Caco-2 (cell line): ENCODE measurements around the gene B9D2. TPM values are rescaled to one million over a fixed set of nuclear protein-coding genes. Genes with fewer than 3 reads are reported as not detected.

ENCODE experiments used
- BruUV-seq: library from RNA; stranded (reverse); fragments of 400-500 nt; replicated peaks from 2 replicates; lab custom pipeline; 2021; lab: Mats Ljungman, UMichigan
- CTCF ChIA-PET: fragments of 300-600 bp; sonication (Branson Sonifier 250); formaldehyde crosslinking; loops from one replicate; lab custom pipeline; 2022; ENCODE audit warnings: antibody characterized with exemption; lab: Charles Lee
- POLR2A ChIA-PET: fragments of 300-600 bp; sonication (Branson Sonifier 250); formaldehyde crosslinking; loops from one replicate; lab custom pipeline; 2022; ENCODE audit warnings: antibody characterized with exemption; lab: Charles Lee
- DNase-seq, 2 experiments: peaks; one replicate each; pipeline versions ENCODE4 v3.0.0 to v3.0.0-alpha.2; 2020 to 2022
- H3K27me3 ChIP-seq: replicated peaks from 2 replicates; pipeline ENCODE4 v1.6.0; 2011; ENCODE audit warnings: low read length; ENCODE audit not compliant: control insufficient read depth, insufficient read depth
- H3K36me3 ChIP-seq: 2 replicates; pipeline ENCODE4 v1.5.1; 2011; ENCODE audit warnings: low read length; ENCODE audit not compliant: control insufficient read depth, insufficient read depth
- H3K4me1 ChIP-seq: fragments of 250-450 bp; sonication (Bioruptor Pico); 2 replicates; pipeline ENCODE4 v1.5.1; 2020; ENCODE audit warnings: mild to moderate bottlenecking
- H3K4me3 ChIP-seq: 2 replicates; pipeline ENCODE4 v1.5.1; 2011; ENCODE audit warnings: low read depth, mild to moderate bottlenecking, control low read depth, low read length
- H3K9me3 ChIP-seq: fragments of 250-450 bp; sonication (Bioruptor Pico); 2 replicates; pipeline ENCODE4 v1.5.1; 2020; ENCODE audit warnings: mild to moderate bottlenecking, moderate library complexity
- H3K27ac Mint-ChIP-seq: one replicate; pipeline ENCODE4 v1.8.0; 2022; ENCODE audit warnings: mixed read lengths; ENCODE audit not compliant: unreplicated experiment
- H3K27me3 Mint-ChIP-seq: one replicate; pipeline ENCODE4 v1.8.0; 2022; ENCODE audit warnings: mixed read lengths; ENCODE audit not compliant: insufficient read depth, unreplicated experiment
- H3K36me3 Mint-ChIP-seq: one replicate; pipeline ENCODE4 v1.8.0; 2022; ENCODE audit warnings: mild to moderate bottlenecking, mixed read lengths; ENCODE audit not compliant: insufficient read depth, unreplicated experiment
- H3K4me1 Mint-ChIP-seq: one replicate; pipeline ENCODE4 v1.8.0; 2022; ENCODE audit warnings: low read depth, mixed read lengths; ENCODE audit not compliant: unreplicated experiment
- H3K4me3 Mint-ChIP-seq: one replicate; pipeline ENCODE4 v1.8.0; 2022; ENCODE audit warnings: mild to moderate bottlenecking, moderate library complexity, mixed read lengths; ENCODE audit not compliant: unreplicated experiment
- H3K9me3 Mint-ChIP-seq: one replicate; pipeline ENCODE4 v1.8.0; 2022; ENCODE audit warnings: mixed read lengths; ENCODE audit not compliant: unreplicated experiment
- CTCF ChIP-seq, 2 experiments: fragments of 200-600 bp in 1 of 2; IDR thresholded peaks; 1 replicate in 1 of 2; 2 replicates in 1 of 2; pipeline versions ENCODE4 v1.5.1 to v1.8.0; 2011 to 2022; ENCODE audit warnings: antibody characterized with exemption in 1 of 2, control low read depth in 1 of 2, inconsistent platforms in 1 of 2, low read depth in 1 of 2, low read length in 1 of 2, mild to moderate bottlenecking in 1 of 2, moderate library complexity in 1 of 2; ENCODE audit not compliant: insufficient read depth in 1 of 2, severe bottlenecking in 1 of 2, unreplicated experiment in 1 of 2
- intact Hi-C: fragments of 100-400 bp; cut with micrococcal nuclease; formaldehyde crosslinking; loops from one replicate; pipeline ENCODE4 v1.10.0; 2022; ENCODE audit not compliant: unreplicated experiment
- total RNA-seq: library from RNA; stranded (reverse); gene quantifications from 2 replicates; pipeline ENCODE4 v1.2.3, GENCODE V29; 2022

B9D2 gene
- total RNA-seq, 1 experiment from 2014 or later = 3.6 TPM

DNA sequence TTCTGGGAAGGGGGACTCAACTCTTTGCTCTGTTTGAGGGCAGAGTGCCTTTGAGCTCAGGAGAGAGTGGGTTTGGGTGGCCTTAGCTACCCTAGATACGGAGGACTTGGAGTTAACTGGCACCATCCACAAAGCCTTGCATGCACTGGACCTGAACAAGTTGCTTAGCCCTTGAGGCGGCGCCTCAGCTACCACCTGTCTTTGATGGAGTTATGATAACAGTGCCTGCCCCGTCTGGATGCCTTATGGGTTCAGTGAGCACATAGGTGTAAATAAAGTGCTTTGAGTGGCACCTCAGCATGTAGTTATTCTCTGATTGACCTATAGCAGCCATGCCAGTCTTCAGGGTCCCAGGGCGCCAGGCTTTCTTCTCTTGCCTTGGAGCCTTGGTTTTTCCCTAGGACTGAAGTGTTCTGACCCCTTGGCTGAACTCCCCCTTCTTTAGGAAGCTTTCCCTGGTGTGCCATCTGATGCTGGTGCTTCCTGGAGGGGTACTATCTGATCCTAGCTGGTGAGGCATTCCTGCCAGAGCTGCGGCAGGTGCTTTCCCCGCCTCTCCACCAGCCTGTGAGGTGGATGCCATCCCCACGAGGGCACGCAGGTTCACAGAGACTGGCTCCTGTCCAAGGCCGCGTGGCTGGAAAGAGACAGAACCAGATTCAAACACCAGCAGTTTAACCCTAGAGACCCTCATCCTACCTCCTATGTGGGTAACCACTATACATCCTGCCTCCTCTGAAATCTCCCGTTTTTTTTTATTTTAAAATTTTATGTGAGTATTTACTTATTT is 39.4 kb upstream of the B9D2 start:
- TF ChIP-seq CTCF (IDR thresholded peaks at IDR 0.05; ENCODE audit: insufficient read depth in 1 of 2, low read depth in 1 of 2, low read length in 1 of 2, severe bottlenecking in 1 of 2, unreplicated experiment in 1 of 2) = no peak
- intact Hi-C loops = no loop called here
- Histone ChIP-seq H3K9me3 (no peaks in the 10 kb centered on the region), H3K4me3 (no peak overlapping the region), H3K36me3 (no peaks in the 10 kb centered on the region; the same call in 1 of the 2 replicates), H3K4me1 (0 out of 2 replicates have a peak, but pooled peaks cover 5% of the 10 kb centered on the region), H3K27me3 (no peaks in the 10 kb centered on the region)
- H3K4me3 Mint-ChIP-seq = no peak overlapping the region
- ChIA-PET CTCF (no interaction called here), POLR2A (no interaction called here)
- no peaks in the 10 kb centered on the region for H3K9me3 Mint-ChIP-seq
- no peaks in the 10 kb centered on the region for H3K36me3 Mint-ChIP-seq
- DNase-seq = no peak
- BruUV-seq = no TSS peak
- H3K27ac Mint-ChIP-seq = no peak overlapping the region
- H3K27me3 Mint-ChIP-seq = no peaks in the 10 kb centered on the region
- H3K4me1 Mint-ChIP-seq = peaks cover 9% of the 10 kb centered on the region

- no peak overlapping the region for H3K4me3 Mint-ChIP-seq
- Histone ChIP-seq H3K27me3 (no peaks in the 10 kb centered on the region; the same call in 1 of the 2 replicates), H3K4me1 (0 out of 2 replicates have a peak, but pooled peaks cover 6% of the 10 kb centered on the region), H3K4me3 (no peak overlapping the region), H3K36me3 (no peaks in the 10 kb centered on the region), H3K9me3 (no peaks in the 10 kb centered on the region)
- ChIA-PET POLR2A (no interaction called here), CTCF (interaction anchor here (0.8 kb wide), 1 partner anchor 47 kb away, joined by 3 read pairs; no protein-coding TSS in a partner anchor)
- H3K27me3 Mint-ChIP-seq = no peaks in the 10 kb centered on the region
- peaks cover 15% of the 10 kb centered on the region for H3K4me1 Mint-ChIP-seq
- peaks cover 10% of the 10 kb centered on the region for H3K36me3 Mint-ChIP-seq
- no peak for TF ChIP-seq CTCF (IDR thresholded peaks at IDR 0.05; ENCODE audit: insufficient read depth in 1 of 2, low read depth in 1 of 2, low read length in 1 of 2, severe bottlenecking in 1 of 2, unreplicated experiment in 1 of 2)
- BruUV-seq = no TSS peak
- H3K27ac Mint-ChIP-seq = no peak overlapping the region
- H3K9me3 Mint-ChIP-seq = no peaks in the 10 kb centered on the region
- intact Hi-C loops = no loop called here
- no peak for DNase-seq
Observed at GRCh38 chr19:41402010-41402409, 38.1 kb upstream of the B9D2 start.

- BruUV-seq = no TSS peak
- CTCF ChIA-PET = interaction anchor here (0.8 kb wide), 1 partner anchor 48 kb away, joined by 3 read pairs; no protein-coding TSS in a partner anchor
- no peaks in the 10 kb centered on the region for H3K27me3 Mint-ChIP-seq
Observed at GRCh38 chr19:41401483-41401882, 37.5 kb upstream of the B9D2 start.

More at GRCh38 chr19:41401483-41401882, 37.5 kb upstream of the B9D2 start:
- Mint-ChIP-seq H3K4me3 (no peak overlapping the region), H3K27ac (no peak overlapping the region), H3K4me1 (peaks cover 15% of the 10 kb centered on the region), H3K9me3 (no peaks in the 10 kb centered on the region), H3K36me3 (peaks cover 10% of the 10 kb centered on the region)
- no peak for TF ChIP-seq CTCF (IDR thresholded peaks at IDR 0.05; ENCODE audit: insufficient read depth in 1 of 2, low read depth in 1 of 2, low read length in 1 of 2, severe bottlenecking in 1 of 2, unreplicated experiment in 1 of 2)
- no peaks in the 10 kb centered on the region for H3K9me3 ChIP-seq
- 0 out of 2 replicates have a peak, but pooled peaks cover 6% of the 10 kb centered on the region for H3K4me1 ChIP-seq
- H3K36me3 ChIP-seq = no peaks in the 10 kb centered on the region
- H3K4me3 ChIP-seq = no peak overlapping the region
- intact Hi-C loops = no loop called here
- no peaks in the 10 kb centered on the region; the same call in 1 of the 2 replicates for H3K27me3 ChIP-seq
- no peak for DNase-seq
- POLR2A ChIA-PET = no interaction called here
